LNCaP clone FGC (cell line): ENCODE measurements around the gene CLPX.
"Not testable (repeated sequence)": the region's sequence is repeated elsewhere in the genome, so short reads cannot be mapped to it uniquely, and the experiment has no call there.

Experiments used
- DNase-seq: peaks from one replicate; pipeline ENCODE4 v3.0.0-alpha.2; 2011; ENCODE audit warnings: low read depth
- H3K4me3 ChIP-seq: 2 replicates; pipeline ENCODE4 v1.5.1; 2011; ENCODE audit warnings: mild to moderate bottlenecking, low read depth, low read length, control low read depth
- TF ChIP-seq, protein P1 (sequence below): IDR thresholded peaks from 2 replicates; pipeline ENCODE4 v1.5.1; 2012; ENCODE audit warnings: mild to moderate bottlenecking; ENCODE audit not compliant: control insufficient read depth, insufficient read depth; ENCODE audit errors: extremely low read depth

Gene CLPX

DNA sequence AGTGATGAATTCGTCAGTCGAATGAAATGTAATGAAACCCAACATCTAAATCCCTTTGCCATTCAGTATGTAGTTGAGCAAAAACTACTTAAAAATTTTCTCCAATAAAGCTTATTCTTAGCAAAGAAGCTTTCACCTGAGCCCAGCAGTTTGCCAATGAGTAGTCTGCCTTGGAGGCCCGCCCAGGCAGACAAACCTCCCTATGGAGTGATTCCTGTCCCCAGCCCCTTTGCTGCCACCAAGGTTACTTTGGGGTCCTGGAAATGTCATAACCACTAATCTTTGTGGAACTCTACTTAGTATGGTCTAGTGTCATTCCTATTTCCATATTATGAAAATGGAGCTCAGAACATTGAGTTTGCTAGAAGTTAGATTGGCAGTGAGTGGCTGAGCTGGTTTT, 82.2 kb downstream of the CLPX start:
- no peak overlapping the region for H3K4me3 ChIP-seq
- no peak for DNase-seq
- TF ChIP-seq, protein P1, sequence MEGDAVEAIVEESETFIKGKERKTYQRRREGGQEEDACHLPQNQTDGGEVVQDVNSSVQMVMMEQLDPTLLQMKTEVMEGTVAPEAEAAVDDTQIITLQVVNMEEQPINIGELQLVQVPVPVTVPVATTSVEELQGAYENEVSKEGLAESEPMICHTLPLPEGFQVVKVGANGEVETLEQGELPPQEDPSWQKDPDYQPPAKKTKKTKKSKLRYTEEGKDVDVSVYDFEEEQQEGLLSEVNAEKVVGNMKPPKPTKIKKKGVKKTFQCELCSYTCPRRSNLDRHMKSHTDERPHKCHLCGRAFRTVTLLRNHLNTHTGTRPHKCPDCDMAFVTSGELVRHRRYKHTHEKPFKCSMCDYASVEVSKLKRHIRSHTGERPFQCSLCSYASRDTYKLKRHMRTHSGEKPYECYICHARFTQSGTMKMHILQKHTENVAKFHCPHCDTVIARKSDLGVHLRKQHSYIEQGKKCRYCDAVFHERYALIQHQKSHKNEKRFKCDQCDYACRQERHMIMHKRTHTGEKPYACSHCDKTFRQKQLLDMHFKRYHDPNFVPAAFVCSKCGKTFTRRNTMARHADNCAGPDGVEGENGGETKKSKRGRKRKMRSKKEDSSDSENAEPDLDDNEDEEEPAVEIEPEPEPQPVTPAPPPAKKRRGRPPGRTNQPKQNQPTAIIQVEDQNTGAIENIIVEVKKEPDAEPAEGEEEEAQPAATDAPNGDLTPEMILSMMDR = no peak

DNA sequence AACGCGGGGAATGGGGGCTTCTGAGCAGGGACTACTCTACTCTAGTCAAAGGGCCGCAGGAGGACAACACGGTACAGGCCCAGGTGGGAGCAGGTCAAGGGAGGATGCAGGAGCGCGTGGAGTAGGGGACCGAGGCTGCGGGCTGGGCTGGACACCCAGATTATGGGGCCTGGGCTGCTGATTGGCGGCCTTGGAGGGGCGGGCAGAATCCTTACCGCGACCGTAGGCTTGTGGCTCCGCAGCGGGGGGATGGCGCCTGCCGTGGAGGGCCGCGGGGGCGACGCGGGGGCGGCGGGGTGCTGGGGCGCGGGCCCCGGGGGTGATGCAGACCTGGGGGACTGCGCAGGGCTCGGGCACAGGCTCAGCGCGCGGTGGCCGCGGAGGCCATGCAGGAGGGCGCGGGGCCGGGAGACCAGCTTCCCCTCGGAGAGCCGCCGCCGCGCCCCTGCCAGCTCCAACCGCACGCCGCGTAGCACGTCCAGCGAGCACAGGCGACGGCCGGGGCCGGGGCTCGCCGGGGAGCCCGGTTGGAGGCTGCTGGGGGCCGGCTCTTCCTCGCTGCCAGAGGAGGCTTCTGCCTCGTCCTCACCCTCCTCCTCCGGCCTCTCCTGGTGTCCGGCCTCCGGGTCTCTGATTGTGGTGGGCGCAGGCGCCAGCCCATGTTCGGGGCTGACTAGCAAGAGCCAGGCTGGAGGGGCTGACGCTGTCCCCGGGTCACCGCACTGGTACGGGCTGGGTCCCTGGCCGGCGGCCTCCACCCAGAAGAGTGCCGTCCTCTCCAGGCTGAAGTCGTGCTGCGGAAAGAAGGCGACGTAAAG, 83.0 kb downstream of the CLPX start:
- TF ChIP-seq, protein P1 = no peak
- H3K4me3 ChIP-seq = no peak overlapping the region
- DNase-seq = no peak

DNA sequence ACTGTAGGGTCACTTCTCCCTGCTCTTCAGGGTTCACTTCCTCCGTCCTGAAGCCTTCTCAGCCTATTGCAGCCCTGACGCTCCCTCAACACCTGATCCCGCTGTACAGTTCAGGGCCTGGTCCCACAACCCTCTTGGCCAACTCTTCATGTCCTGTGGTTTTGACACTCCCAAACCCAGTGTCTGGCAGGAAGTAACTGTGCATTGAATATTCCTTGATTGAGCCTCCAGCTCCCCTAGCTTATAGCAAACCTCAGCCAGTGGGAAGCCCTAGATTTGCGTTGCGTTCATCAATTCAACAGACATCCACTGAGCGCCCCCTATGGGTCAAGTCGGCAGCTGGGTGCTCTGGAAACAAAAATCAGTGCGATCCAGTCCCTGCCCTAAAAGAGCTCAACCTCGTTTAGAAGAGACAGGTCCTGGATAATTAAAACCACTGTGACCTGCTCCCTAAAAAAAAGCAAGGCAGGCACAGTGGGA, 83.7 kb downstream of the CLPX start:
- peak; percentile 2 for DNase-seq
- no peak overlapping the region for H3K4me3 ChIP-seq
- TF ChIP-seq, protein P1 = peak; percentile 62

DNA sequence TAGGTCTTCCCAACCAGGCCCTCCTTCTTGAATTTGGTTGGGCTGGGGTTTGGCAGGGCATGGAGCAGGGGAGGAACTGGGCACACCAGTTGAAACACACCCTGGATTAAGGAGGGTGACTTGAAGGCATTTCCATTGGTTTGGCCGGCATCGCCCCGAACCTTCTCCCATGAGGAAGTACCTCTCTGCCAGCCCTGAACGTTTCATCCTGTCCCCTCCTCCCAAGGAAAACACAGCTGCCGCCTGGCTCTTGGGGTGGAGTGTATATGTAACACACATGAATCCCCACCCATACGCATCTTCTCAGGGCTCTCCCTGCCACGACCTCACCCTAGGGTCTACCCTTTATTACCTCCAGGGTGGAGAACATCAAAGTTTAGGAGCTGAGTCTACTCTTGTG, 84.7 kb downstream of the CLPX start:
- TF ChIP-seq, protein P1 = no peak
- no peak overlapping the region for H3K4me3 ChIP-seq
- no peak for DNase-seq

DNA sequence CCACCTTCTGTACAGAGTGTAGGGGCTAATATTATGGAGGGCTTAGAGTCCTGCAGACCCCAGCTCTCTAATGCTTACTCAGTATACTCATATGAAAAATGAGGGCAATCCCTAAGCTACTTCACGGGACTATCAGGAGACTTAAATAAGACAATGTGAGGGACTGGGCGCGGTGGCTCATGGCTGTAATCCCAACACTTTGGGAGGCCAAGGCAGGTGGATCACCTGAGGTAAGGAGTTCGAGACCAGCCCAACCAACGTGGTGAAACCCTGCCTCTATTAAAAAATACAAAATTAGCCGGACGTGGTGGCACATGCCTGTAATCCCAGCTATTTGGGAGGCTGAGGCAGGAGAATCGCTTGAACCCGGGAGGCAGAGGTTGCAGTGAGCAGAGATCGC, 85.3 kb downstream of the CLPX start:
- not testable (repeated sequence) for H3K4me3 ChIP-seq, DNase-seq

DNA sequence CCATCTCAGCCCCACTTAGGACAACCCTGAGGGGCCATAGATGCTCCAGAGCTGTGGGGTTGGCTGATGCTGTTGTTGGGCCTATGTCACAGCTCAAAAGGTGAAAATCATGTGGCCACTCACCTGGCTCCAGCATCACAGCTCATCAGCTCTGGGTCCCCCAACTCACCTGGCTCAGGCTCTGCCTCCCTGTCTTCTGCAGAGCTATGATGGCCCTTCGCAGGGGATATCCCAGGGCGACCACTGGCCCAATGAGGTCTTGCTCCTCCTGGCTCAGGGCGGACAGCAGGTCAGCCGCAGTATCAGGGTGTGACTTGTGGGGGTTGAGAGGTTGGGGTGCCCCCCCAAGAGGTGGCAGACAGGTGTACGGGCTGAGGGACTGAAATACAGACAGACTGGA, 85.8 kb downstream of the CLPX start:
- TF ChIP-seq, protein P1 = no peak
- no peak overlapping the region for H3K4me3 ChIP-seq
- no peak for DNase-seq
